Tibial nerve (tissue), 4 donors: ENCODE measurements around the gene FAM227B.

Experiments used
- CTCF ChIP-seq, 5 experiments: fragments of 200-600 bp in 3 of 5; fragments of 450-650 bp in 2 of 5; sonication (generic) in 3 of 5; IDR thresholded peaks; one replicate each; pipeline ENCODE4 v1.5.1; 2016 to 2019; ENCODE audit warnings: antibody characterized with exemption in 5 of 5, mild to moderate bottlenecking in 3 of 5, moderate library complexity in 2 of 5
- EP300 ChIP-seq, 2 donors: sonication (generic); formaldehyde crosslinking; IDR thresholded peaks; one replicate each; pipeline ENCODE4 v1.6.1; 2017; ENCODE audit warnings: antibody characterized with exemption in 2 of 2, mild to moderate bottlenecking in 1 of 2
- POLR2A ChIP-seq, 2 donors: fragments of 450-650 bp; IDR thresholded peaks; one replicate each; pipeline ENCODE4 v1.6.1; 2017; ENCODE audit warnings: antibody characterized with exemption in 2 of 2, mild to moderate bottlenecking in 2 of 2, moderate library complexity in 2 of 2

DNA sequence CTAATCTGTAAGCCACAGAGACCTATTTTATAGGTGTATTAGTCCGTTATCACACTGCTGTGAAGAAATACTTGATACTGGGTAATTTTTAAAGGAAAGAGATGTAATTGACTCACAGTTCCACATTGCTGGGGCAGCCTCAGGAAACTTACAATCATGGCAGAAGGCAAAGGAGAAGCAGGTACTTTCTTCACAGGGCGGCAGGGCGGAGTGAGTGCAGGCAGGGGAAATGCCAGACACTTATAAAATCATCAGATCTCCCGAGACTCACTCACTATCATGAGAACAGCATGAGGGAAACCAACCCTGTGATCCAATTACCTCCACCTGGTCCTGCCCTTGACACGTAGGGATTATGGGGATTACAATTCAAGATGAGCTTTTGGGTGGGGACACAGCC is 341.9 kb downstream of the FAM227B start:
- TF ChIP-seq CTCF (IDR thresholded peaks at IDR 0.05): no peak
- TF ChIP-seq POLR2A (IDR thresholded peaks at IDR 0.05): no peak
- TF ChIP-seq EP300 (IDR thresholded peaks at IDR 0.05): no peak
